IMR-90 (cell line): ENCODE results near the gene SRPK2. TPM values are rescaled to one million over a fixed set of nuclear protein-coding genes. Genes with fewer than 3 reads are reported as not detected.

Source experiments
- ATAC-seq: fragments of 200-7000 bp; cut with Tn5 transposase; 2 replicates; pipeline ENCODE4 v1.9.1; 2020; ENCODE audit warnings: low read depth, mild to moderate bottlenecking, moderate library complexity
- BruUV-seq: library from RNA; stranded (reverse); fragments of 400-500 nt; replicated peaks from 2 replicates; lab custom pipeline; 2021; lab: Mats Ljungman, UMichigan
- CTCF ChIA-PET: fragments of 300-600 bp; formaldehyde crosslinking; extraction: SDS; loops from one replicate; lab custom pipeline; 2021; ENCODE audit warnings: antibody characterized with exemption; lab: Yijun Ruan, JAX
- POLR2A ChIA-PET: fragments of 300-600 bp; sonication (Branson Sonifier 250); formaldehyde crosslinking; loops from one replicate; lab custom pipeline; 2022; ENCODE audit warnings: antibody characterized with exemption; ENCODE audit not compliant: unreplicated experiment; lab: Charles Lee
- DNase-seq: peaks from one replicate; pipeline ENCODE4 v3.0.0; 2013
- H2AFZ ChIP-seq: replicated peaks from 2 replicates; pipeline ENCODE3; 2013; ENCODE audit warnings: low read length, mild to moderate bottlenecking; ENCODE audit not compliant: poor library complexity
- H2AK5ac ChIP-seq: 2 replicates; pipeline ENCODE4 v1.6.1; 2013; ENCODE audit warnings: low read depth, low read length, inconsistent platforms
- H2AK9ac ChIP-seq: replicated peaks from 2 replicates; pipeline ENCODE3; 2013; ENCODE audit warnings: mild to moderate bottlenecking, low read depth, low read length, moderate library complexity; ENCODE audit not compliant: poor library complexity
- H2BK120ac ChIP-seq: 2 replicates; pipeline ENCODE4 v1.6.1; 2013; ENCODE audit warnings: low read depth, low read length, inconsistent platforms
- H2BK15ac ChIP-seq: 3 replicates; pipeline ENCODE4 v1.6.1; 2013; ENCODE audit warnings: low read depth, low read length, inconsistent platforms
- H2BK20ac ChIP-seq: 2 replicates; pipeline ENCODE4 v1.6.1; 2013; ENCODE audit warnings: low read depth, mild to moderate bottlenecking, inconsistent platforms, low read length, moderate library complexity
- H2BK5ac ChIP-seq: 2 replicates; pipeline ENCODE4 v1.6.1; 2013; ENCODE audit warnings: mild to moderate bottlenecking, low read depth, low read length, inconsistent platforms; ENCODE audit not compliant: poor library complexity, severe bottlenecking
- H3K14ac ChIP-seq: replicated peaks from 2 replicates; pipeline ENCODE4 v1.6.1; 2013; ENCODE audit warnings: low read depth, low read length, inconsistent platforms
- H3K18ac ChIP-seq: 2 replicates; pipeline ENCODE4 v1.6.1; 2013; ENCODE audit warnings: low read depth, low read length, control low read depth
- H3K23ac ChIP-seq: 2 replicates; pipeline ENCODE4 v1.6.1; 2013; ENCODE audit warnings: low read depth, low read length, inconsistent platforms
- H3K27ac ChIP-seq: 2 replicates; pipeline ENCODE4 v1.5.1; 2013; ENCODE audit warnings: mild to moderate bottlenecking, control low read depth, low read length; ENCODE audit not compliant: insufficient read depth
- H3K27me3 ChIP-seq: 2 replicates; pipeline ENCODE4 v1.6.1; 2013; ENCODE audit warnings: low read length; ENCODE audit not compliant: control insufficient read depth, insufficient read depth
- H3K36me3 ChIP-seq: 2 replicates; pipeline ENCODE4 v1.6.1; 2013; ENCODE audit warnings: low read length, mixed read lengths; ENCODE audit not compliant: control insufficient read depth, insufficient read depth
- H3K4ac ChIP-seq: 2 replicates; pipeline ENCODE4 v1.6.1; 2013; ENCODE audit warnings: low read depth, low read length, inconsistent platforms
- H3K4me1 ChIP-seq: 2 replicates; pipeline ENCODE4 v1.6.1; 2013; ENCODE audit warnings: low read length, mixed read lengths; ENCODE audit not compliant: control insufficient read depth, insufficient read depth
- H3K4me2 ChIP-seq: 2 replicates; pipeline ENCODE4 v1.6.1; 2013; ENCODE audit warnings: low read depth, mild to moderate bottlenecking, control low read depth, low read length, moderate library complexity
- H3K4me3 ChIP-seq: 2 replicates; pipeline ENCODE4 v1.5.1; 2013; ENCODE audit warnings: low read depth, mild to moderate bottlenecking, control low read depth, low read length, moderate library complexity; ENCODE audit not compliant: insufficient read depth
- H3K56ac ChIP-seq: 2 replicates; pipeline ENCODE4 v1.6.1; 2013; ENCODE audit warnings: low read length, inconsistent platforms; ENCODE audit not compliant: insufficient read depth; ENCODE audit errors: extremely low read depth
- H3K79me1 ChIP-seq, 2 experiments: 2 replicates each; pipeline ENCODE4 v1.6.1; 2013; ENCODE audit warnings: low read length in 2 of 2, inconsistent platforms in 1 of 2, low read depth in 1 of 2
- H3K9ac ChIP-seq: 2 replicates; pipeline ENCODE4 v1.6.1; 2013; ENCODE audit warnings: low read depth, low read length, control low read depth
- H3K9me1 ChIP-seq: 2 replicates; pipeline ENCODE4 v1.6.1; 2013; ENCODE audit warnings: low read length, inconsistent platforms; ENCODE audit not compliant: insufficient read depth
- H3K9me3 ChIP-seq: 2 replicates; pipeline ENCODE4 v1.6.1; 2013; ENCODE audit warnings: low read length; ENCODE audit not compliant: control insufficient read depth, insufficient read depth
- H4K20me1 ChIP-seq: 2 replicates; pipeline ENCODE4 v1.6.1; 2013; ENCODE audit warnings: low read length, inconsistent platforms; ENCODE audit not compliant: insufficient read depth
- H4K5ac ChIP-seq: 2 replicates; pipeline ENCODE4 v1.6.1; 2013; ENCODE audit warnings: mild to moderate bottlenecking, low read depth, low read length, control low read depth
- H4K8ac ChIP-seq, 2 experiments: 2 replicates each; pipeline ENCODE4 v1.6.1; 2013; ENCODE audit warnings: low read depth in 2 of 2, low read length in 2 of 2, control low read depth in 1 of 2, inconsistent platforms in 1 of 2
- H4K91ac ChIP-seq: 2 replicates; pipeline ENCODE4 v1.6.1; 2013; ENCODE audit warnings: low read depth, low read length, inconsistent platforms; ENCODE audit not compliant: insufficient read depth
- BHLHE40 ChIP-seq: fragments of 150-350 bp; IDR thresholded peaks from 2 replicates; pipeline ENCODE4 v1.6.1; 2016; ENCODE audit warnings: mild to moderate bottlenecking, low read depth, low read length
- CEBPB ChIP-seq: IDR thresholded peaks from 2 replicates; pipeline ENCODE4 v1.6.1; 2012; ENCODE audit warnings: low read depth, low read length, improper control_type of control experiment
- CHD1 ChIP-seq: IDR thresholded peaks from 2 replicates; pipeline ENCODE4 v1.6.1; 2012; ENCODE audit warnings: low read depth, low read length, improper control_type of control experiment
- CTCF ChIP-seq: conservative IDR thresholded peaks from 2 replicates; pipeline ENCODE4 v1.5.1; 2012; ENCODE audit warnings: mild to moderate bottlenecking, low read depth, low read length, improper control_type of control experiment
- ELK1 ChIP-seq: fragments of 150-350 bp; IDR thresholded peaks from 2 replicates; pipeline ENCODE4 v1.6.1; 2016; ENCODE audit warnings: low read depth, mild to moderate bottlenecking, low read length, moderate library complexity, borderline replicate concordance
- FOS ChIP-seq: fragments of 150-350 bp; IDR thresholded peaks from 2 replicates; pipeline ENCODE4 v1.6.1; 2016; ENCODE audit warnings: low read depth, low read length
- MAFK ChIP-seq: IDR thresholded peaks from 2 replicates; pipeline ENCODE4 v1.6.1; 2012; ENCODE audit warnings: low read depth, low read length, improper control_type of control experiment
- MAZ ChIP-seq: IDR thresholded peaks from 2 replicates; pipeline ENCODE4 v1.6.1; 2012; ENCODE audit warnings: low read depth, mild to moderate bottlenecking, low read length, improper control_type of control experiment, moderate library complexity, borderline replicate concordance
- MXI1 ChIP-seq: IDR thresholded peaks from 2 replicates; pipeline ENCODE4 v1.6.1; 2012; ENCODE audit warnings: low read depth, mild to moderate bottlenecking, low read length, moderate library complexity, borderline replicate concordance
- NFE2L2 ChIP-seq: fragments of 150-350 bp; IDR thresholded peaks from 2 replicates; pipeline ENCODE4 v1.6.1; 2016; ENCODE audit warnings: low read depth, mild to moderate bottlenecking, low read length
- POLR2A ChIP-seq: IDR thresholded peaks from 2 replicates; pipeline ENCODE4 v1.6.1; 2012; ENCODE audit warnings: mild to moderate bottlenecking, low read depth, low read length
- RAD21 ChIP-seq: IDR thresholded peaks from 2 replicates; pipeline ENCODE4 v1.6.1; 2012; ENCODE audit warnings: low read length, improper control_type of control experiment
- RCOR1 ChIP-seq: IDR thresholded peaks from 2 replicates; pipeline ENCODE4 v1.6.1; 2012; ENCODE audit warnings: mild to moderate bottlenecking, low read length, improper control_type of control experiment; ENCODE audit not compliant: insufficient replicate concordance
- RFX5 ChIP-seq: IDR thresholded peaks from 2 replicates; pipeline ENCODE4 v1.8.0; 2012; ENCODE audit warnings: low read depth, mild to moderate bottlenecking, low read length, moderate library complexity
- SMC3 ChIP-seq: fragments of 150-350 bp; IDR thresholded peaks from 2 replicates; pipeline ENCODE4 v1.6.1; 2016; ENCODE audit warnings: low read depth, mild to moderate bottlenecking, antibody characterized with exemption, low read length, moderate library complexity
- USF2 ChIP-seq: fragments of 150-350 bp; IDR thresholded peaks from 2 replicates; pipeline ENCODE4 v1.6.1; 2017; ENCODE audit warnings: mild to moderate bottlenecking, antibody characterized with exemption, low read length, low read depth
- WGBS, 2 experiments: methylation state at CpG; one replicate each; pipeline versions ENCODE4 v1.1.5 to v1.1.7; 2013; ENCODE audit warnings: missing lambda C conversion rate in 2 of 2; ENCODE audit not compliant: insufficient read length in 1 of 2; ENCODE audit errors: extremely low coverage in 2 of 2; 5-methylcytosine and 5-hydroxymethylcytosine counted together
- dilution Hi-C: fragments of 300-500 bp; cut with HindIII; formaldehyde crosslinking; loops from one replicate; pipeline ENCODE4 v1.14.3; 2018; ENCODE audit warnings: low sequenced_read_pairs; ENCODE audit not compliant: unreplicated experiment
- in situ Hi-C: fragments of 300-500 bp; cut with MboI; formaldehyde crosslinking; loops from 3 replicates; pipeline ENCODE4 v1.14.3; 2019; ENCODE audit warnings: low sequenced_read_pairs, inconsistent platforms, mixed read lengths
- intact Hi-C: fragments of 100-400 bp; cut with micrococcal nuclease; formaldehyde crosslinking; loops from 2 replicates; pipeline ENCODE4 v1.10.0; 2022
- polyA plus RNA-seq, 3 experiments: library from polyadenylated mRNA; depleted of rRNA; stranded (reverse); fragments of >200 nt; gene quantifications; 2 replicates each; pipeline ENCODE4 v1.2.3, GENCODE V29; 2012; ENCODE audit warnings: low replicate concordance in 1 of 3
- total RNA-seq: library from RNA; depleted of rRNA; stranded (reverse); fragments of >200 nt; gene quantifications from 2 replicates; pipeline ENCODE4 v1.2.3, GENCODE V29; 2012

SRPK2 gene
- total and polyA plus RNA-seq, 2 of the 4 experiments (the other 2 are of a cell fraction) = 13.2 to 33.0 TPM

GRCh38 chr7:105423987-105424386 lies 35.3 kb upstream of the SRPK2 start:
- TF ChIP-seq USF2 = no peak
- TF ChIP-seq MXI1 = no peak
- TF ChIP-seq NFE2L2 = no peak
- no peak for TF ChIP-seq RAD21
- TF ChIP-seq POLR2A = no peak
- no peak for TF ChIP-seq BHLHE40
- TF ChIP-seq CEBPB = no peak
- no peak for TF ChIP-seq SMC3
- no peak for TF ChIP-seq ELK1
- TF ChIP-seq MAZ = no peak
- TF ChIP-seq MAFK = no peak
- no peak for TF ChIP-seq RCOR1
- TF ChIP-seq CTCF = no peak
- no peak for TF ChIP-seq RFX5
- no peak for TF ChIP-seq CHD1
- no peak for TF ChIP-seq FOS
- ATAC-seq (no peak), DNase-seq (no peak)
- Histone ChIP-seq H3K4me1 (no peaks in the 10 kb centered on the region), H2BK20ac (no peak overlapping the region), H3K4me2 (no peak overlapping the region), H4K20me1 (no peaks in the 10 kb centered on the region), H3K27me3 (peaks cover 6% of the 10 kb centered on the region; the same call in 1 of the 2 replicates), H4K5ac (no peak overlapping the region), H3K9me3 (no peaks in the 10 kb centered on the region), H4K91ac (no peak overlapping the region), H3K4me3 (no peak overlapping the region), H3K9ac (no peak overlapping the region), H3K27ac (no peak overlapping the region), H3K14ac (no peak overlapping the region), H3K18ac (no peak overlapping the region), H3K9me1 (no peaks in the 10 kb centered on the region), H3K36me3 (no peaks in the 10 kb centered on the region), H2BK120ac (no peak overlapping the region), H2BK5ac (no peak overlapping the region), H3K56ac (no peak overlapping the region), H3K4ac (no peak overlapping the region), H2BK15ac (no peak overlapping the region), H2AK5ac (no peak overlapping the region), H3K79me1 (no peaks in the 10 kb centered on the region), H2AK9ac (no peak overlapping the region), H2AFZ (no peak overlapping the region), H4K8ac (no peak overlapping the region), H3K23ac (no peak overlapping the region)
- WGBS, 2 experiments = 100% methylated on average over 2 of the region's 2 CpGs; no CpG with 5 or more reads in 1 of the 2 experiments
- BruUV-seq = no TSS peak
- in situ Hi-C loops = no loop called here
- intact Hi-C loops = no loop called here
- POLR2A ChIA-PET = no interaction called here
- dilution Hi-C loops = no loop called here
- CTCF ChIA-PET = interaction anchor here (0.7 kb wide), 1 partner anchor 12 kb away, joined by 7 read pairs; no protein-coding TSS in a partner anchor
